ENCODE data around the gene RNPC3.
"Not testable (repeated sequence)": the region's sequence is repeated elsewhere in the genome, so short reads cannot be mapped to it uniquely, and the experiment has no call there.

The RNPC3 gene

DNA sequence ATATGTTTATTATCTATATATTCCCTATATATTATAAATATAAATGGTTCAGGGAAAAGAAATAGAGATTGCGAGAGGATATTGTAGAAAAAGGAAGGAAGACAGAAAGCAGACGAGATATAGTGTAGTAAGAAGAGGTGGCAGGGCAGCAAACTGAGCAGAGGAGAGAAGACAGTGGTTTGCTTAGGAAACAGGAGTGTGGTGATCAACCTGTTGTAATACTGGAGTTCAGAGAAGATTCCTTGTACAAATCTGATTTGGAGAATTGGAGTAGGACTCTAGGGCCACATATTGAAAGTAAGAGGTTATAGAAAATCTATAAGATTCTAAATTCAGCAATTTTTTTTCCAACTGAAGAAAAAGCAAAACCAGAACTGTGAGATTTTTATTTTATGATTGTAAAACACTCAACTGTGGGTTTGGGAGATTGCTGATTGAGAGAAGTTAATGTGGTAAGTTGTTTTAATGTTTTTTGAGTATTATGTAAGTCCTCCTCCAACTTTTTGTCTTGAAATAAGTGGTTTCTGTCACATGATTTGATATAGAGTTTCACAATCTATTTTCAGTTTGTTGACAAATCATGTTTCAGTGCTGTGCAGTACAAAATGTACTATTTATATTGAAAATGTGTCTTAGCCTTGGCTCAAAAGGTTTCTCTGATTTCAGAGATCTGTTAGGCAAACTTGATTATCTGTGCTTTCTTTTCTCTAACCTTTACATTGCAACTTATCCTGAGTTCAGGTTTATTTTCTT, 36.3 kb downstream of the RNPC3 start:
- no peak for DNase-seq

DNA sequence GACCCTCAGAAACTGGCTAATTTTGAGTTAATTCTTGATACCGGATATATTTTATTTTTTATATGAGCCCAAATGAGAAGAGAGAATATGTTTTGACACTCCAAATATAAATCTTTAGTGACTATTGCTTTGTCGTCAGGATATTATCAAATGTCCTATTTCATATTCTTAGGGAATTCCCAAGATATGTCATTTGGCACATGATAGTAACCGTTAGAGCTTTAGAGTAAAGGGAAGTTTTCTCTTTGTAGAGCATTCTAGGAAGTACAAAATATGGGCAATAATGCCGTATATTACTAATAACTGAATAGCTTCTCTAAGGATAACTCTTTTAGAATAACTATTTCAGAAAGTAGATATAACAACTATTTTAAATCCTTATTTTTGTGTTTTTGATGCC, 37.6 kb downstream of the RNPC3 start:
- no peak for DNase-seq

DNA sequence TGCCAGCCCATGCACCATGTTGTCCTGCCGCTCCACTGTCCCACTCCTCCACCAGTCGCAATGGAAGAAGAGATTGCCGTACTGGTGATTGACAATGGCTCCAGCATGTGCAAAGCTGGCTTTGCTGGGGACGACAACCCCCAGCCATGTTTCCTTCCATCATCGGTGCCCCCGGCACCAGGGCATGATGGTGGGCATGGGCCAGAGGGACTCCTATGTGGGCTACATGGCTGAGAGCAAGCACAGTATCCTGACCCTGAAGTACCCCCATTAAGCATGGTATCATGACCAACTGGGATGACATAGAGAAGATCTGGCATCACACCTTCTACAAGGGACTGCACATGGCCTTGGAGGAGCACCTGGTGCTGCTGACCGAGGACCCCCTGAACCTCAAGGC, 44.0 kb downstream of the RNPC3 start:
- DNase-seq: no peak

DNA sequence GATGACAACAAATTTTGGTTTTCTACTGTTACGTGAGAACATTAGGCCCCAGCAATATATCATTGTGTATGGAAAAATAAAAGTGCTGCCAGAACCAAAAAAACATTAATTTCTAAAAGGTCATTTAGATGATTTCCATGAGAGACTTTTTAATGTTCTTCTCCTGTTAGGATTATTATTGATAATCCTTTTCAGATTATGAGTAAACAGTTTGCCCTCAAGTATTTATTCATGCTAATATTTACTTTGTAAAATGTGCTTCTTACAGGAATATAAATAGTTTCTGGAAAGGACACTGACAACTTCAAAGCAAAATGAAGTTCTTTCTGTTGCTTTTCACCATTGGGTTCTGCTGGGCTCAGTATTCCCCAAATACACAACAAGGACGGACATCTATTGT, 45.8 kb downstream of the RNPC3 start, which contains the start of gene AMY2B:
AMY2B (plus strand) TSS at position 301 of the 400 bp plus-strand sequence; CDS start at position 315, 14 bp downstream.
- DNase-seq: not testable (repeated sequence)

DNA sequence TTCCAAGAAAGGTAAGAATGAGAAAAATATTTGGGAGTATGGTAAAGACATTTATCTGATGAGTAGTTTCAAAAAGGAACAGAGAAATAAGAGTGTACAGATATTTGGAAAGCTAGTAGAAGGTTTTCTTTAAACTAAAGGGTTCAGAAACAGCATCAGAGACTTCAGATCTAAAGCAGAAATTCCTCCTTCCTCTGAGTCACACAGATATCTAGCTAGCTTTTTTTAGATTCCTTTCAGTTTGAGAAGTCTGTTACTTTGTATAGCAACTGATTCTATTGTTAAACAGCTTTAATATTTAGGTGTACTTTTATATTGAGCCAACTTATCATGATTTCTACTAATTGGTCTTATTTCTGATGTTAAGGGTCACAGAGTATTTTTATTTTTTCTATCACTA, 50.6 kb downstream of the RNPC3 start:
- no peak for DNase-seq

DNA sequence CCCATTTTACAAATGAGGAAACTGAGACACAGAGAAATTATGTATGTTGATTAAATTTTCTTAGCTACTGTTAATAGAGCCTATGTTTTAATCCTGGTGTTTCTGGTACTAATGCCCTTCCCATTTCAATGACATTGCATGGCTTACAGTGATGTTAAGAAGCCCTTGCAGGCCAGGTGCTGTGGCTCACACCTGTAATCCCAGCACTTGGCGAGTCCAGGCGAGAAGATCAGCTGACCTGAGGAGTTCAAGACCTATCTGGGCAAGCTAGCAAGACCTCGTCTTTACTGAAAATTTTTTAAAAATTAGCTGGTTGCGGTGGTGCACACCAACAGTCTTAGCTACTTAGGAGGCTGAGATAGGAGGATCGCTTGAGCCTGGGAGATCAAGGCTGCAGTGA, 51.3 kb downstream of the RNPC3 start:
- not testable (repeated sequence) for DNase-seq

DNA sequence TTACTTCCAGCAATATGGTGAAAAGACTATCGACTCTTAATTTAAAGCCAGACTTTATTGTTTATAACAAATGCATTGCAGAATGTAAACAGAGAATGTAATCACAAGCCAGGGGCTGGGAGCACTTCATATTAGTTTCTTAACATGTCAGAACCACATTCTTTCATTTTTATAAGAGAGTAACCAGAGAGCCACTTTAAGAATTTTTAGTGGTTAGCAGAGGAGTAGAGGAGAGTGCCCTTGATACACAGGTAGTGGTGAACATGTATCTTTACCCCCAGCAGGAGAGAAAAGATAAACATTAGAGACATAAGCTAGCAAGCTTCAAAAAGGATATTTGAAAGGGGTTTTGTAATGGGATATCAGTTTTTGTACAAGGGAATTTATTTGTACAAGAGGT, 57.0 kb downstream of the RNPC3 start:
- no peak for DNase-seq

DNA sequence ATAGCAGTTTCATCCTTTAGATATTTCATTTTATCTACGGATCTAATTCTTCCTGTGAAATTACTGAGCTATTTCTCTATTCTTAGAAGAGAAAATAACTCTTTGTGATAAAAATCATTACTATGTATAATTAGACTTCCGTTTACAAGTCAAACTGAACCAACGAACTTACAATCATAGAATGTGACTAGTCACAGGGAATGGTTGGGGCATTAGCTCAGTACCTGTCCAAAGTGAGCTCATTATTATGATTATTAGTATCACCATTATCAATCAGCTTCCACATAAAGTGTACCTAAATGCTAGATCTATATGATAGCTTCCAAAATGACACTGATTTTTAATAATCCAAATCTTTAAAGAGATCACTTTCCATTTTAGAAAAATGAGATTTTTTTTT, 58.4 kb downstream of the RNPC3 start:
- no peak for DNase-seq

DNA sequence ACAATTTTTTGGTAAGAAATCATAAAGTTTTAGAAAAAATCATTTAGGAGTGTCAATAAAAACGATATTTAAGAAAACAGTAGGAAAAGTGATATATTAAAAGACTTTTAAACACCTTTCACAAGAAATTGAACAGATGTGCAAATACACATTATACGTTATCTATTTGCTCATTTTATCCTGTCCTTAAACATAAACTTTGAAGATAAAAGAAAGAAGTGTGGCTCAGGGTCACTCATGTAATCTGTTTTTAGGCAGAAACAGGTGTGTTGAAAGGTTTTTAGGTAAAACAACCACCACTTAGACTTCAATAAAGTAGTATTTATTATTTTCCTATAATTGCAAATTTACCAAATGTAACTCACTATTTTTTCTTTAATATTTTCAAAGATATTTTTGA, 59.0 kb downstream of the RNPC3 start:
- no peak for DNase-seq

DNA sequence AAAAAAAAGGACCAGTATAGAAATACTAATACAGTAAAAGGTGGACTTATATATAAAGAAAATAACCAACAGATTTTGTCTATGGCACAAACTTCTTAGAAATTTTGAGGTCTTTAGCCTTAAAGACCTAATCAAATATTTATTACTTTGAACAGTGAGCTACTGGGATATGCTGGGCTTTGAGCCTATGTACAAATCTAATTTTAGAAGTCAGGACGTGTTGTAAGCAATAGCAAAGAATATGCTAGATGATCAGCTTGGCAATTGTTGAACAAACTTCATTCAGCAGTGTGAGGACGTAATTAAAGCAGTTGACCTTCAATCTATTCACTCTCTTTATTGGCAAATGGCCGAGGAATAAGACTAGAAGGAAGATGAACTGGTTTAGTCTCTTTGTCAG, 77.2 kb downstream of the RNPC3 start:
- not testable (repeated sequence) for DNase-seq

Measured in NCI-H345 (cell line).